ENCODE measurements around the gene EPS8L2.

DNA sequence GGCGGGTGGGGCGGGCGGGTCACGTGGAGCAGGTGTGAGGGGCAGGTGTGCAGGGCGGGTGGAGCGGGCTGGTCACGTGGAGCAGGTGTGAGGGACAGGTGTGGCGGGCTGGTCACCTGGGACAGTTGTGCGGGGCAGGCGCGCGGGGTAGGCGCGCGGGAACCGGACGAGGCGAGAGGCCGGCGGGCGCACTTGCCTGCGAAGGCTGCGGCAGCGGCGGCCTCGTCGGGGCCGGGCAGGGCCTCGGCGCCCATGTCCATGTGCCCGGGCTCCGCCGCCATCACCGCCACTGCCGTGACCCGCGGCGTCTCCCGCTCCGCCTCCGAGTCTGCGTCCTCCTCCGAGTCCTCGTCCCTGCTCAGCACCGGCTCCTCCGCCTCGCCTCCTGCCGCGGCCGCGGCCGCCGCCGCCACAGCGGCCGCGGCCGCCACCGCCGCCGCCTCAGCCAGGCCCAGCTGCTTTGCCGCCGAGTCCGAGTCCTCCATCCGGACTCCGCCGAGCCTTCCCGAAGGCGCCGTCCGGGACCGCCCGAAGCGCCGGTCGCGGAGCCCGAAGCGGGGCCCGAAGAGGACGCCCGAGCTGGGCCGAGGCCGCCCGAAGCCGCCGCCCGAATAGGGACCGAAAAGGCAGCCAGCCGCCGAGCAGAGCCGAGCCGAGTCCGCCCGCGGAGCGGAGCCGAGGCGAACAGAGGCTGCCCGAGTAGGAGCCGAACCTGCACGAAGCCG, 11.3 kb upstream of the EPS8L2 start, which contains the start of gene DEAF1:
- TF ChIP-seq, protein P1, sequence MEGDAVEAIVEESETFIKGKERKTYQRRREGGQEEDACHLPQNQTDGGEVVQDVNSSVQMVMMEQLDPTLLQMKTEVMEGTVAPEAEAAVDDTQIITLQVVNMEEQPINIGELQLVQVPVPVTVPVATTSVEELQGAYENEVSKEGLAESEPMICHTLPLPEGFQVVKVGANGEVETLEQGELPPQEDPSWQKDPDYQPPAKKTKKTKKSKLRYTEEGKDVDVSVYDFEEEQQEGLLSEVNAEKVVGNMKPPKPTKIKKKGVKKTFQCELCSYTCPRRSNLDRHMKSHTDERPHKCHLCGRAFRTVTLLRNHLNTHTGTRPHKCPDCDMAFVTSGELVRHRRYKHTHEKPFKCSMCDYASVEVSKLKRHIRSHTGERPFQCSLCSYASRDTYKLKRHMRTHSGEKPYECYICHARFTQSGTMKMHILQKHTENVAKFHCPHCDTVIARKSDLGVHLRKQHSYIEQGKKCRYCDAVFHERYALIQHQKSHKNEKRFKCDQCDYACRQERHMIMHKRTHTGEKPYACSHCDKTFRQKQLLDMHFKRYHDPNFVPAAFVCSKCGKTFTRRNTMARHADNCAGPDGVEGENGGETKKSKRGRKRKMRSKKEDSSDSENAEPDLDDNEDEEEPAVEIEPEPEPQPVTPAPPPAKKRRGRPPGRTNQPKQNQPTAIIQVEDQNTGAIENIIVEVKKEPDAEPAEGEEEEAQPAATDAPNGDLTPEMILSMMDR (IDR thresholded peaks at IDR 0.05), result no peak
- TF ChIP-seq POLR2A (IDR thresholded peaks at IDR 0.05), result no peak
- TF ChIP-seq EP300 (IDR thresholded peaks at IDR 0.05; ENCODE audit: low read depth), result no peak
